HUES64 (cell line): ENCODE measurements around the gene GATD1.

ENCODE experiments used
- H3K27ac ChIP-seq: 2 replicates; pipeline ENCODE4 v1.7.0; 2013; ENCODE audit warnings: low read depth, low read length, inconsistent platforms
- H3K27me3 ChIP-seq: 2 replicates; pipeline ENCODE4 v1.6.1; 2013; ENCODE audit warnings: mild to moderate bottlenecking, low read length; ENCODE audit not compliant: insufficient read depth
- H3K36me3 ChIP-seq: 2 replicates; pipeline ENCODE4 v1.6.1; 2013; ENCODE audit warnings: mild to moderate bottlenecking, low read length; ENCODE audit not compliant: insufficient read depth
- H3K4me1 ChIP-seq: 2 replicates; pipeline ENCODE4 v1.6.1; 2013; ENCODE audit warnings: mild to moderate bottlenecking, low read length, moderate library complexity; ENCODE audit not compliant: insufficient read depth
- H3K4me3 ChIP-seq: 2 replicates; pipeline ENCODE4 v1.5.1; 2013; ENCODE audit warnings: mild to moderate bottlenecking, low read length, moderate library complexity
- H3K9ac ChIP-seq: 2 replicates; pipeline ENCODE4 v1.6.1; 2013; ENCODE audit warnings: mild to moderate bottlenecking, low read depth, low read length
- H3K9me3 ChIP-seq: 2 replicates; pipeline ENCODE4 v1.6.1; 2013; ENCODE audit warnings: low read depth, low read length; ENCODE audit not compliant: insufficient read depth
- WGBS: fragments of 150-250, 120-280 bp; methylation state at CpG from one replicate; pipeline ENCODE4 v1.1.7; 2013; ENCODE audit warnings: missing lambda C conversion rate; 5-methylcytosine and 5-hydroxymethylcytosine counted together

The GATD1 gene

GRCh38 chr11:721247-721740 lies 56.0 kb downstream of the GATD1 start:
- Histone ChIP-seq H3K27me3 (peaks cover 21% of the 10 kb centered on the region), H3K9me3 (no peaks in the 10 kb centered on the region), H3K4me1 (no peaks in the 10 kb centered on the region), H3K27ac (no peak overlapping the region), H3K9ac (no peak overlapping the region), H3K4me3 (0 out of 2 replicates have a peak overlapping the region, but pooled peaks have one; percentile 10), H3K36me3 (no peaks in the 10 kb centered on the region)
- 83% methylated on average over 28 of the region's 28 CpGs for WGBS

- H3K4me3 ChIP-seq, result peak overlapping the region; percentile 34
- no peaks in the 10 kb centered on the region for H3K9me3 ChIP-seq
- H3K9ac ChIP-seq, result no peak overlapping the region
- no peaks in the 10 kb centered on the region for H3K4me1 ChIP-seq
- peaks cover 19% of the 10 kb centered on the region for H3K27me3 ChIP-seq
- no peaks in the 10 kb centered on the region for H3K36me3 ChIP-seq
- H3K27ac ChIP-seq, result no peak overlapping the region
- 24% methylated on average over 53 of the region's 53 CpGs for WGBS
Observed at GRCh38 chr11:720642-721246, 56.5 kb downstream of the GATD1 start.

- no peaks in the 10 kb centered on the region for H3K4me1 ChIP-seq
- peak overlapping the region; percentile 34 for H3K4me3 ChIP-seq
- no peaks in the 10 kb centered on the region for H3K36me3 ChIP-seq
- WGBS, result 84% methylated on average over 35 of the region's 35 CpGs
- H3K27me3 ChIP-seq, result peaks cover 13% of the 10 kb centered on the region
- no peak overlapping the region for H3K27ac ChIP-seq
- no peaks in the 10 kb centered on the region; the same call in 1 of the 2 replicates for H3K9me3 ChIP-seq
- H3K9ac ChIP-seq, result no peak overlapping the region
Observed at GRCh38 chr11:720017-720641, 57.2 kb downstream of the GATD1 start.

- H3K27ac ChIP-seq, result no peak overlapping the region
- WGBS, result 94% methylated on average over 34 of the region's 34 CpGs
Observed at GRCh38 chr11:719214-720016, 57.9 kb downstream of the GATD1 start.

More at GRCh38 chr11:719214-720016, 57.9 kb downstream of the GATD1 start:
- H3K36me3 ChIP-seq, result no peaks in the 10 kb centered on the region
- H3K27me3 ChIP-seq, result peaks cover 8% of the 10 kb centered on the region; the same call in 1 of the 2 replicates
- H3K9ac ChIP-seq, result no peak overlapping the region
- H3K4me1 ChIP-seq, result no peaks in the 10 kb centered on the region
- H3K9me3 ChIP-seq, result no peaks in the 10 kb centered on the region; the same call in 1 of the 2 replicates
- H3K4me3 ChIP-seq, result no peak overlapping the region
